SK-N-SH treated with all-trans-retinoic acid at 6 μM for 48 hours (cell line): ENCODE data around the gene CFP.

Experiments used
- BACH2 ChIP-seq: fragments of 250-450 bp; sonication (Bioruptor Pico); IDR thresholded peaks from 2 replicates; pipeline ENCODE4 v1.9.0; 2021; ENCODE audit warnings: mild to moderate bottlenecking, borderline replicate concordance
- CSDC2 ChIP-seq: fragments of 250-450 bp; sonication (Bioruptor Pico); IDR thresholded peaks from 2 replicates; pipeline ENCODE4 v1.5.0; 2020; ENCODE audit warnings: mild to moderate bottlenecking, moderate library complexity
- ISL1 ChIP-seq: fragments of 250-450 bp; sonication (Bioruptor Pico); IDR thresholded peaks from 2 replicates; pipeline ENCODE4 v2.1.2; 2022; ENCODE audit warnings: mild to moderate bottlenecking, moderate library complexity
- RARB ChIP-seq: fragments of 250-450 bp; sonication (Bioruptor Pico); IDR thresholded peaks from 2 replicates; pipeline ENCODE4 v1.8.0; 2021; ENCODE audit warnings: mild to moderate bottlenecking, moderate library complexity
- SNAI2 ChIP-seq: fragments of 250-450 bp; sonication (Bioruptor Pico); IDR thresholded peaks from 2 replicates; pipeline ENCODE4 v1.5.0; 2020; ENCODE audit warnings: mild to moderate bottlenecking, moderate library complexity
- ZC3H10 ChIP-seq: fragments of 250-450 bp; sonication (Bioruptor Pico); IDR thresholded peaks from 2 replicates; pipeline ENCODE4 v1.5.1; 2021; ENCODE audit warnings: mild to moderate bottlenecking, moderate library complexity
- TF ChIP-seq, protein P1 (sequence below): fragments of 250-450 bp; sonication (Bioruptor Pico); IDR thresholded peaks from 2 replicates; pipeline ENCODE4 v1.8.0; 2020; ENCODE audit warnings: mild to moderate bottlenecking, moderate library complexity, borderline replicate concordance

DNA sequence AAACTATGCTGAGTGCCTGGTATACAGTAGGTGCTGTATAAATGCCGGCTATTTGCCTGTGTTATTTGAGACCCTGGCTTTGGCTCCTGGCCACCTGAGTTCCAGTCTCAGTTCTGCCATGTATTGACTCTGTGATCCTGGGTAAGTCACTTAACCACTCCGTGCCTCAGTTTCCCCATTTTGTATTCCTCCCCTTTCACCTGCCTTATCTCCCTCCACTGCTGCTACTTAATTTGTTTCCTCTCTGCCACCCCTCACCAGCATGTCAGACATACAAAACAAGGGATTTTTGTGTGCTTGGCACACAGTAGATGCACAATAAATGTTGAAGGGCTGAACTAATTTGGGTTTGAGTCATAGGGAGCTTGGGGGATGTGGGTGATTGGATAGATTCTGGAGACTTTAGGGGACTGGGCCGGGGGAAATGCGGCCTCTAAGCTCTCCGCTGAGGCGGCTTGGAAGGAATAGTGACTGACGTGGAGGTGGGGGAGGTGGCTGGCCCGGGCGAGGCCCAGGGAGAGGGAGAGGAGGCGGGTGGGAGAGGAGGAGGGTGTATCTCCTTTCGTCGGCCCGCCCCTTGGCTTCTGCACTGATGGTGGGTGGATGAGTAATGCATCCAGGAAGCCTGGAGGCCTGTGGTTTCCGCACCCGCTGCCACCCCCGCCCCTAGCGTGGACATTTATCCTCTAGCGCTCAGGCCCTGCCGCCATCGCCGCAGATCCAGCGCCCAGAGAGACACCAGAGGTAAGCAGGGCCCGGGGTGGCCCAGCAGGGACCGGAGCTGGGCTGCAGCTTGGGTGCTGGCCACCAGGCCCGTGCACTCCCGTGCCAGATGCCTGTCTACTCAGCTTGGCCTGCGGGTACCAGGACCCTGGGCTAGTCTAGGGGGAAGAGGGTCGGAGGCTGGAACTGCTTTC, 47.7 kb downstream of the CFP start, which contains the start of gene TIMP1:
- TF ChIP-seq BACH2 (CRISPR knock-in tag) (no peak), ZC3H10 (CRISPR knock-in tag) (no peak), CSDC2 (CRISPR knock-in tag) (no peak), RARB (CRISPR knock-in tag) (no peak), SNAI2 (CRISPR knock-in tag) (no peak), ISL1 (CRISPR knock-in tag) (no peak)
- TF ChIP-seq, protein P1, sequence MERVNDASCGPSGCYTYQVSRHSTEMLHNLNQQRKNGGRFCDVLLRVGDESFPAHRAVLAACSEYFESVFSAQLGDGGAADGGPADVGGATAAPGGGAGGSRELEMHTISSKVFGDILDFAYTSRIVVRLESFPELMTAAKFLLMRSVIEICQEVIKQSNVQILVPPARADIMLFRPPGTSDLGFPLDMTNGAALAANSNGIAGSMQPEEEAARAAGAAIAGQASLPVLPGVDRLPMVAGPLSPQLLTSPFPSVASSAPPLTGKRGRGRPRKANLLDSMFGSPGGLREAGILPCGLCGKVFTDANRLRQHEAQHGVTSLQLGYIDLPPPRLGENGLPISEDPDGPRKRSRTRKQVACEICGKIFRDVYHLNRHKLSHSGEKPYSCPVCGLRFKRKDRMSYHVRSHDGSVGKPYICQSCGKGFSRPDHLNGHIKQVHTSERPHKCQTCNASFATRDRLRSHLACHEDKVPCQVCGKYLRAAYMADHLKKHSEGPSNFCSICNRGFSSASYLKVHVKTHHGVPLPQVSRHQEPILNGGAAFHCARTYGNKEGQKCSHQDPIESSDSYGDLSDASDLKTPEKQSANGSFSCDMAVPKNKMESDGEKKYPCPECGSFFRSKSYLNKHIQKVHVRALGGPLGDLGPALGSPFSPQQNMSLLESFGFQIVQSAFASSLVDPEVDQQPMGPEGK, result no peak
